ENCODE data around the gene RPS6KB2. TPM values are rescaled to one million over a fixed set of nuclear protein-coding genes. Genes with fewer than 3 reads are reported as not detected.

RPS6KB2 gene
- total RNA-seq, 2 donors from 2014 or later = 54.5 to 72.9 TPM

GRCh38 chr11:67450796-67451657 is 22.7 kb downstream of the RPS6KB2 start:
- no peak for DNase-seq (ENCODE audit: low spot score)
- no peaks in the 10 kb centered on the region for H3K27me3 ChIP-seq (replicated peaks; ENCODE audit: insufficient read depth)
- 90% methylated on average over 25 of the region's 25 CpGs for WGBS
- H3K4me1 ChIP-seq (replicated peaks) = no peaks in the 10 kb centered on the region
- H3K4me3 ChIP-seq = no peak overlapping the region
- no peak for TF ChIP-seq POLR2AphosphoS5 (IDR thresholded peaks at IDR 0.05)
- TF ChIP-seq POLR2A (IDR thresholded peaks at IDR 0.05) = no peak
- no peak for TF ChIP-seq CTCF (IDR thresholded peaks at IDR 0.05)
- intact Hi-C loops (cut with DNase I) = no loop called here
- no peaks in the 10 kb centered on the region for H3K9me3 ChIP-seq
- no peak overlapping the region for H3K27ac ChIP-seq
- H3K36me3 ChIP-seq = no peaks in the 10 kb centered on the region

- Histone ChIP-seq H3K27me3 (replicated peaks; ENCODE audit: insufficient read depth) (no peaks in the 10 kb centered on the region), H3K4me3 (no peak overlapping the region), H3K9me3 (no peaks in the 10 kb centered on the region), H3K27ac (no peak overlapping the region), H3K4me1 (replicated peaks) (no peaks in the 10 kb centered on the region), H3K36me3 (no peaks in the 10 kb centered on the region)
- intact Hi-C loops (cut with DNase I) = no loop called here
- TF ChIP-seq POLR2A (IDR thresholded peaks at IDR 0.05) = no peak
- no peak for TF ChIP-seq POLR2AphosphoS5 (IDR thresholded peaks at IDR 0.05)
- no peak for TF ChIP-seq CTCF (IDR thresholded peaks at IDR 0.05)
- no peak for DNase-seq (ENCODE audit: low spot score)
- 88% methylated on average over 14 of the region's 14 CpGs for WGBS
These were observed 23.3 kb downstream of the RPS6KB2 start for GRCh38 chr11:67451658-67451976.

- TF ChIP-seq CTCF (IDR thresholded peaks at IDR 0.05) (peak in 1 of 4 experiments; percentile 23), POLR2A (IDR thresholded peaks at IDR 0.05) (no peak), POLR2AphosphoS5 (IDR thresholded peaks at IDR 0.05) (no peak)
- intact Hi-C loops (cut with DNase I) = no loop called here
- no peak for DNase-seq (ENCODE audit: low spot score)
- H3K4me1 ChIP-seq (replicated peaks) = no peaks in the 10 kb centered on the region
- H3K27me3 ChIP-seq (replicated peaks; ENCODE audit: insufficient read depth) = no peaks in the 10 kb centered on the region
- H3K27ac ChIP-seq = peak within 1 kb of the TSS; percentile 39 to 53
- H3K4me3 ChIP-seq = no peak within 1 kb of the TSS
- WGBS = 62% methylated on average over 27 of the region's 33 CpGs
- H3K9me3 ChIP-seq = no peaks in the 10 kb centered on the region
- no peaks in the 10 kb centered on the region for H3K36me3 ChIP-seq
These were observed 24.1 kb downstream of the RPS6KB2 start, which contains the start of gene GPR152 for GRCh38 chr11:67452141-67452952. Gene GPR152, minus strand, starts transcription at chr11:67452729. Its CDS starts 5 bp downstream, at chr11:67452724.

- no peak for DNase-seq (ENCODE audit: low spot score)
- WGBS = 88% methylated on average over 21 of the region's 21 CpGs
- TF ChIP-seq CTCF (IDR thresholded peaks at IDR 0.05) (no peak), POLR2A (IDR thresholded peaks at IDR 0.05) (no peak), POLR2AphosphoS5 (IDR thresholded peaks at IDR 0.05) (no peak)
These were observed 25.8 kb downstream of the RPS6KB2 start for GRCh38 chr11:67453816-67454732.

More at GRCh38 chr11:67453816-67454732, 25.8 kb downstream of the RPS6KB2 start:
- Histone ChIP-seq H3K4me3 (no peak overlapping the region), H3K27me3 (replicated peaks; ENCODE audit: insufficient read depth) (no peaks in the 10 kb centered on the region), H3K4me1 (replicated peaks) (no peaks in the 10 kb centered on the region), H3K36me3 (no peaks in the 10 kb centered on the region), H3K9me3 (no peaks in the 10 kb centered on the region), H3K27ac (no peak overlapping the region)
- intact Hi-C loops (cut with DNase I) = no loop called here

Measured in prostate gland (tissue), 2 donors.